GM18505 (cell line): ENCODE results near the gene SRSF11.
"Not testable (repeated sequence)": the region's sequence is repeated elsewhere in the genome, so short reads cannot be mapped to it uniquely, and the experiment has no call there.

Source experiments
- ATAC-seq: cut with Tn5 transposase; IDR thresholded peaks from one replicate; pipeline ENCODE4 v1.9.1; 2021; ENCODE audit not compliant: unreplicated experiment
- POLR2A ChIP-seq: IDR thresholded peaks from 4 replicates; pipeline ENCODE4 v1.6.1; 2011; ENCODE audit warnings: borderline replicate concordance; ENCODE audit not compliant: insufficient read depth, insufficient read length; ENCODE audit errors: extremely low read depth

Gene SRSF11

GRCh38 chr1:70221238-70222121, at the start of gene SRSF11:
SRSF11 (plus strand) TSS chr1:70221380; CDS start chr1:70221637, 257 bp downstream.
- peak; percentile 97 for ATAC-seq
- peak; percentile 86 for TF ChIP-seq POLR2A

- no peak for TF ChIP-seq POLR2A
- ATAC-seq = no peak
Measured at GRCh38 chr1:70171512-70171911, 49.7 kb upstream of the SRSF11 start.

- ATAC-seq = not testable (repeated sequence)
Measured at GRCh38 chr1:70185181-70185580, 36.0 kb upstream of the SRSF11 start.

- TF ChIP-seq POLR2A = no peak
Measured at GRCh38 chr1:70188522-70188921, 32.7 kb upstream of the SRSF11 start.

GRCh38 chr1:70190180-70190579, 31.0 kb upstream of the SRSF11 start:
- no peak for TF ChIP-seq POLR2A
- no peak for ATAC-seq

More at GRCh38 chr1:70188522-70188921, 32.7 kb upstream of the SRSF11 start:
- ATAC-seq = no peak

- not testable (repeated sequence) for ATAC-seq
Measured at GRCh38 chr1:70192446-70192845, 28.7 kb upstream of the SRSF11 start.

- no peak for ATAC-seq
- no peak for TF ChIP-seq POLR2A
Measured at GRCh38 chr1:70194601-70195000, 26.6 kb upstream of the SRSF11 start.

GRCh38 chr1:70195342-70195741, 25.8 kb upstream of the SRSF11 start:
- ATAC-seq = peak; percentile 74
- TF ChIP-seq POLR2A = no peak

- no peak for ATAC-seq
- TF ChIP-seq POLR2A = no peak
Measured at GRCh38 chr1:70196333-70196732, 24.8 kb upstream of the SRSF11 start.

GRCh38 chr1:70200065-70200464, 21.1 kb upstream of the SRSF11 start:
- no peak for TF ChIP-seq POLR2A
- no peak for ATAC-seq

- no peak for TF ChIP-seq POLR2A
- ATAC-seq = no peak
Measured at GRCh38 chr1:70202173-70202758, 18.9 kb upstream of the SRSF11 start.

GRCh38 chr1:70204139-70204538, 17.0 kb upstream of the SRSF11 start:
- no peak for TF ChIP-seq POLR2A
- ATAC-seq = no peak

- ATAC-seq = no peak
- no peak for TF ChIP-seq POLR2A
Measured at GRCh38 chr1:70204600-70204999, 16.6 kb upstream of the SRSF11 start.

GRCh38 chr1:70205071-70205433, 16.1 kb upstream of the SRSF11 start:
- peak; percentile 34 for ATAC-seq
- TF ChIP-seq POLR2A = no peak

- TF ChIP-seq POLR2A = peak; percentile 81
- ATAC-seq = peak; percentile 78
Measured at GRCh38 chr1:70205434-70206118, 15.6 kb upstream of the SRSF11 start, which contains the start of gene LRRC40. LRRC40 (minus strand) TSS chr1:70205579; CDS start chr1:70205540, 39 bp downstream.

GRCh38 chr1:70206833-70207232, 14.3 kb upstream of the SRSF11 start:
- not testable (repeated sequence) for ATAC-seq
